GOT3 (cell line): ENCODE results near the gene SAP30L.

Source experiments
- DNase-seq: peaks from one replicate; lab custom pipeline; 2025; ENCODE audit warnings: mixed read lengths; lab: John Stamatoyannopoulos, UW

SAP30L gene

GRCh38 chr5:154465169-154465568 lies 19.4 kb downstream of the SAP30L start:
- DNase-seq = no peak

GRCh38 chr5:154466147-154466546 lies 20.4 kb downstream of the SAP30L start:
- no peak for DNase-seq

GRCh38 chr5:154466671-154467070 lies 20.9 kb downstream of the SAP30L start:
- no peak for DNase-seq

GRCh38 chr5:154467655-154468354 lies 22.0 kb downstream of the SAP30L start:
- peak; percentile 41 for DNase-seq

- DNase-seq = no peak
These were observed 24.3 kb downstream of the SAP30L start for GRCh38 chr5:154470137-154470536.

GRCh38 chr5:154470947-154471870 lies 25.4 kb downstream of the SAP30L start:
- DNase-seq = no peak

- DNase-seq = no peak
These were observed 27.2 kb downstream of the SAP30L start for GRCh38 chr5:154472871-154473580.

GRCh38 chr5:154473581-154474283 lies 27.9 kb downstream of the SAP30L start:
- DNase-seq = no peak

GRCh38 chr5:154474396-154475334 lies 28.9 kb downstream of the SAP30L start:
- DNase-seq = no peak

GRCh38 chr5:154475591-154476353 lies 30.0 kb downstream of the SAP30L start:
- DNase-seq = no peak

GRCh38 chr5:154476354-154477205 lies 30.8 kb downstream of the SAP30L start:
- no peak for DNase-seq

GRCh38 chr5:154477382-154478223 lies 31.8 kb downstream of the SAP30L start:
- no peak for DNase-seq

- DNase-seq = no peak
These were observed 32.4 kb downstream of the SAP30L start, which contains the start of gene HAND1 for GRCh38 chr5:154478224-154478565. TSS of gene HAND1 (minus strand) at chr5:154478227. CDS start at chr5:154478008, 219 bp downstream.

GRCh38 chr5:154478752-154479159 lies 33.0 kb downstream of the SAP30L start:
- no peak for DNase-seq

- no peak for DNase-seq
These were observed 33.6 kb downstream of the SAP30L start for GRCh38 chr5:154479160-154479943.

GRCh38 chr5:154479944-154480750 lies 34.4 kb downstream of the SAP30L start:
- DNase-seq = no peak
